Esophagus muscularis mucosa (tissue), 4 donors: ENCODE data around the gene ADAMTS17.

Experiments used
- EP300 ChIP-seq: sonication (generic); formaldehyde crosslinking; IDR thresholded peaks from one replicate; pipeline ENCODE4 v1.6.1; 2017; ENCODE audit warnings: antibody characterized with exemption
- POLR2A ChIP-seq: fragments of 450-650 bp; IDR thresholded peaks from one replicate; pipeline ENCODE4 v1.6.1; 2017; ENCODE audit warnings: antibody characterized with exemption, moderate library complexity, mild to moderate bottlenecking, low read depth
- POLR2AphosphoS5 ChIP-seq, 2 donors: sonication (generic); formaldehyde crosslinking; IDR thresholded peaks; one replicate each; pipeline ENCODE4 v1.6.1; 2017; ENCODE audit warnings: antibody characterized with exemption in 2 of 2
- TF ChIP-seq, protein P1 (sequence below), 3 experiments: fragments of 200-600 bp in 2 of 3; fragments of 450-650 bp in 1 of 3; sonication (generic) in 2 of 3; IDR thresholded peaks; one replicate each; pipeline ENCODE4 v1.5.1; 2017 to 2019; ENCODE audit warnings: antibody characterized with exemption in 3 of 3, mild to moderate bottlenecking in 2 of 3, moderate library complexity in 1 of 3

DNA sequence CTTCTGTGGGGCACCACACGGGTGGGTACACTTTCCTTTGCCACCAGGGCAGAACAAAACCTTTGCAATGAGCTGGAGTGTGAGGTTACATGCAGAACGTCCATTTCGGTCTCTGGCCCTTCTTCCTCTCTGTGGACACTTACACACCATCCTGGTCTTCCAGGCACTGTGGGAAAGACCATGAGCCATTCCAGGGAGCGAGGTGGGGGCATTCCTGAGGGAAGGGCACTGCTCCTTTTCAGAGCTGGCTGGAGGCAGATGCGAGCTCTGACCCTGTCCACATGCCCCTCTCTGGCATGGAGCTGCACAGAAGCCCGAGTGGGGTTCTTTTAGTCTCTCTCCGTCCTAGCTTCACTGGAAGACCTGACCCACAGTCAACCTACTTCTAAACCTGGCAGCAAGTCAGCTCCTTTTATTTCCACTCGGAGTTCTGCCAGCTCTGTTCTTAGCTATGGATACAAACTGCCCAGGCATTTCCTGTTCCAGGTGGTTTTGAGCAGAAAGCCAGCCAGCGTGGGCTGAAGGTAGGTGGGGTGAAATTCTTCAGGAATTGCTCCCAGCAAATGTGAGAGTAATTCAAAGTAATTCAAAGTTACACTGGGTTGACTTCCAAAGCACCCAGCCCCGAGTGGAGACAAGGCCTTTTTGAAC, 281.4 kb downstream of the ADAMTS17 start:
- TF ChIP-seq POLR2A (no peak), EP300 (no peak), POLR2AphosphoS5 (IDR thresholded peaks at IDR 0.05) (no peak)
- TF ChIP-seq, protein P1, sequence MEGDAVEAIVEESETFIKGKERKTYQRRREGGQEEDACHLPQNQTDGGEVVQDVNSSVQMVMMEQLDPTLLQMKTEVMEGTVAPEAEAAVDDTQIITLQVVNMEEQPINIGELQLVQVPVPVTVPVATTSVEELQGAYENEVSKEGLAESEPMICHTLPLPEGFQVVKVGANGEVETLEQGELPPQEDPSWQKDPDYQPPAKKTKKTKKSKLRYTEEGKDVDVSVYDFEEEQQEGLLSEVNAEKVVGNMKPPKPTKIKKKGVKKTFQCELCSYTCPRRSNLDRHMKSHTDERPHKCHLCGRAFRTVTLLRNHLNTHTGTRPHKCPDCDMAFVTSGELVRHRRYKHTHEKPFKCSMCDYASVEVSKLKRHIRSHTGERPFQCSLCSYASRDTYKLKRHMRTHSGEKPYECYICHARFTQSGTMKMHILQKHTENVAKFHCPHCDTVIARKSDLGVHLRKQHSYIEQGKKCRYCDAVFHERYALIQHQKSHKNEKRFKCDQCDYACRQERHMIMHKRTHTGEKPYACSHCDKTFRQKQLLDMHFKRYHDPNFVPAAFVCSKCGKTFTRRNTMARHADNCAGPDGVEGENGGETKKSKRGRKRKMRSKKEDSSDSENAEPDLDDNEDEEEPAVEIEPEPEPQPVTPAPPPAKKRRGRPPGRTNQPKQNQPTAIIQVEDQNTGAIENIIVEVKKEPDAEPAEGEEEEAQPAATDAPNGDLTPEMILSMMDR (IDR thresholded peaks at IDR 0.05) = no peak
